ENCODE results near the gene ZNF169. TPM values are rescaled to one million over a fixed set of nuclear protein-coding genes. Genes with fewer than 3 reads are reported as not detected.

ZNF169 gene
- total RNA-seq (2022; extraction: Qiagen RNA extraction): 1.3 to 1.8 TPM (median 1.7 TPM) in 5 replicates

GRCh38 chr9:94259077-94259862, at the start of gene ZNF169:
Gene ZNF169 (plus strand): TSS chr9:94259298. CDS start chr9:94278813, 19,515 bp downstream.

GRCh38 chr9:94328544-94328943, 69.4 kb downstream of the ZNF169 start, which contains the start of gene NUTM2F:
Gene NUTM2F (minus strand): TSS chr9:94328644. CDS start chr9:94328623, 21 bp downstream.

Other genes starting within 250 kb of the ZNF169 start
- 3.8 to 4.5 TPM (median 4.4 TPM) in 5 replicates for gene PTPDC1, start 174.8 kb upstream of the ZNF169 start, total RNA-seq (2022; extraction: Qiagen RNA extraction)
- gene NUTM2F, start 69.3 kb downstream of the ZNF169 start, total RNA-seq (2022; extraction: Qiagen RNA extraction): 0.06 to 0.07 TPM in 2 of 5 replicates, not detected in the others

Measured in A549 treated with Mapracorat at 1 μM for 4 hours (cell line).